NCI-H1930 (cell line): Measurements from ENCODE around the gene SLC39A1.
"Not testable (repeated sequence)": the region's sequence is repeated elsewhere in the genome, so short reads cannot be mapped to it uniquely, and the experiment has no call there.

Source experiments
- DNase-seq, 2 experiments: peaks; one replicate each; lab custom pipeline; 2025; lab: John Stamatoyannopoulos, UW

The SLC39A1 gene

GRCh38 chr1:153963030-153963849 is at the start of gene SLC39A1:
TSS of gene SLC39A1 (minus strand) at chr1:153963537. CDS start at chr1:153962715, 822 bp downstream.
- peak; percentile 96 for DNase-seq

GRCh38 chr1:154012543-154012942 is 49.2 kb upstream of the SLC39A1 start:
- not testable (repeated sequence) for DNase-seq

- DNase-seq = no peak
These were observed 48.8 kb upstream of the SLC39A1 start for GRCh38 chr1:154012129-154012528.

GRCh38 chr1:154006136-154006535 is 42.8 kb upstream of the SLC39A1 start:
- DNase-seq = no peak

GRCh38 chr1:154000420-154000819 is 37.1 kb upstream of the SLC39A1 start:
- no peak for DNase-seq

GRCh38 chr1:153996882-153997281 is 33.5 kb upstream of the SLC39A1 start:
- not testable (repeated sequence) for DNase-seq

GRCh38 chr1:153995640-153996039 is 32.3 kb upstream of the SLC39A1 start:
- DNase-seq = no peak

GRCh38 chr1:153995202-153995601 is 31.9 kb upstream of the SLC39A1 start:
- no peak for DNase-seq

GRCh38 chr1:153991806-153992205 is 28.5 kb upstream of the SLC39A1 start:
- no peak for DNase-seq

- DNase-seq = no peak
These were observed 27.9 kb upstream of the SLC39A1 start for GRCh38 chr1:153991151-153991630.

GRCh38 chr1:153990468-153991150 is 27.3 kb upstream of the SLC39A1 start, which contains the start of gene RPS27:
TSS of gene RPS27 (plus strand) at chr1:153990762. CDS start at chr1:153990797, 35 bp downstream.
- DNase-seq = peak; percentile 93 to 96

GRCh38 chr1:153987621-153988020 is 24.3 kb upstream of the SLC39A1 start:
- DNase-seq = no peak

GRCh38 chr1:153985941-153986761 is 22.8 kb upstream of the SLC39A1 start, which contains the start of gene RAB13:
TSS of gene RAB13 (minus strand) at chr1:153986339. CDS start at chr1:153986236, 103 bp downstream.
- no peak for DNase-seq

- DNase-seq = no peak
These were observed 22.1 kb upstream of the SLC39A1 start for GRCh38 chr1:153985341-153985912.

- no peak for DNase-seq
These were observed 21.0 kb upstream of the SLC39A1 start for GRCh38 chr1:153984123-153984894.

- not testable (repeated sequence) for DNase-seq
These were observed 18.4 kb upstream of the SLC39A1 start for GRCh38 chr1:153981735-153982134.

- DNase-seq = not testable (repeated sequence)
These were observed 15.8 kb upstream of the SLC39A1 start for GRCh38 chr1:153979091-153979490.

- DNase-seq = peak in 1 of 2 experiments; percentile 10
These were observed 15.1 kb upstream of the SLC39A1 start for GRCh38 chr1:153978274-153978909.

GRCh38 chr1:153977250-153978240 is 14.2 kb upstream of the SLC39A1 start, which contains the start of gene JTB:
TSS of gene JTB (minus strand) at chr1:153977674. CDS start at chr1:153977252, 422 bp downstream.
- DNase-seq = peak; percentile 64 to 77
